HG03354 (cell line): ENCODE data around the gene CLUH.

Source experiments
- ATAC-seq: cut with Tn5 transposase; IDR thresholded peaks from one replicate; pipeline ENCODE4 v1.9.1; 2021; ENCODE audit warnings: mild to moderate bottlenecking; ENCODE audit not compliant: unreplicated experiment, poor library complexity, severe bottlenecking

CLUH gene

DNA sequence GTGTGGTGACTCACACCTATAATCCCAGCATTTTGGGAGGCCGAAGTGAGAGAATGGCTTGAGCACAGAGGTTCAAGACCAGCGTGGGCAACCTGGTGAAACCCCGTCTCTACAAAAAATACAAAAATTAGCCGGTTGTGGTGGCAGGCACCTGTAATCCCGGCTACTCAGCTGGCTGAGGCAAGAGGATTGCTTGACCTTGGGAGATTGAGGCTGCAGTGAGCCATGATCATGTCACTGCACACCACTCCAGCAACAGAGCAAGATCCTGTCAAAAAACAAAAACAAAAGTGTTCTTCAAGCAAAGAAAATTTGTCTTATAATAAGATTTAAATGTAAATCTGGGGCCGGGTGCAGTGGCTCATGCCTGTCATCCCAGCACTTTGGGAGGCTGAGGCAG is 66.6 kb downstream of the CLUH start:
- no peak for ATAC-seq
